ENCODE data around the gene KRT12.

The KRT12 gene

DNA sequence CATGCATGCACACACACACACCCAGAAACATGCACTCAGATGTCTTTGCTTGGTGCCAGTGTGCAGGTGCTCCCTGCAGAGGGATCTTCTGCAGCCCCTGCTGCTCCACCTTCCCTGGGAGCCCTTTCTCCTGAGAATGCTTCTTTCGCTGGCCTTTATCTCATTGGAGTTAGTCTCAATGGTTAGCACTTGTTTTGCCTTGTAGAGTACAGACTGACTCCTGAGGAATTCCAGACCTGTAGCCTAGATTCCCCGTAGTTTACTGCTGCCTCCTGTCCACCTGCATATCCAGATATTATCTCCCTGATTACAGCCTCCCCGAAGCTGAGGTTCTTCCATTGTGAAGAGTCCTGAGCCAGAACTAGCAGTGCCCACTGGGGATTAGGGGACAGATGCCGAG is 3.1 kb upstream of the KRT12 start:
- no peak for ATAC-seq
- TF ChIP-seq, protein P1, sequence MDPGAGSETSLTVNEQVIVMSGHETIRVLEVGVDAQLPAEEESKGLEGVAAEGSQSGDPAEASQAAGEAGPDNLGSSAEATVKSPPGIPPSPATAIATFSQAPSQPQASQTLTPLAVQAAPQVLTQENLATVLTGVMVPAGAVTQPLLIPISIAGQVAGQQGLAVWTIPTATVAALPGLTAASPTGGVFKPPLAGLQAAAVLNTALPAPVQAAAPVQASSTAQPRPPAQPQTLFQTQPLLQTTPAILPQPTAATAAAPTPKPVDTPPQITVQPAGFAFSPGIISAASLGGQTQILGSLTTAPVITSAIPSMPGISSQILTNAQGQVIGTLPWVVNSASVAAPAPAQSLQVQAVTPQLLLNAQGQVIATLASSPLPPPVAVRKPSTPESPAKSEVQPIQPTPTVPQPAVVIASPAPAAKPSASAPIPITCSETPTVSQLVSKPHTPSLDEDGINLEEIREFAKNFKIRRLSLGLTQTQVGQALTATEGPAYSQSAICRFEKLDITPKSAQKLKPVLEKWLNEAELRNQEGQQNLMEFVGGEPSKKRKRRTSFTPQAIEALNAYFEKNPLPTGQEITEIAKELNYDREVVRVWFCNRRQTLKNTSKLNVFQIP (CRISPR knock-in tag; IDR thresholded peaks at IDR 0.05; ENCODE audit: borderline replicate concordance, low read depth) = no peak
- TF ChIP-seq ISL1 (CRISPR knock-in tag; IDR thresholded peaks at IDR 0.05) (no peak), TOX (CRISPR knock-in tag; IDR thresholded peaks at IDR 0.05; ENCODE audit: borderline replicate concordance) (no peak), ZNF8 (CRISPR knock-in tag; IDR thresholded peaks at IDR 0.05) (no peak), ZC3H10 (CRISPR knock-in tag; IDR thresholded peaks at IDR 0.05) (no peak), SNAI2 (CRISPR knock-in tag; IDR thresholded peaks at IDR 0.05) (no peak), PPARA (CRISPR knock-in tag; IDR thresholded peaks at IDR 0.05; ENCODE audit: borderline replicate concordance) (no peak)
- TF ChIP-seq, protein P2, sequence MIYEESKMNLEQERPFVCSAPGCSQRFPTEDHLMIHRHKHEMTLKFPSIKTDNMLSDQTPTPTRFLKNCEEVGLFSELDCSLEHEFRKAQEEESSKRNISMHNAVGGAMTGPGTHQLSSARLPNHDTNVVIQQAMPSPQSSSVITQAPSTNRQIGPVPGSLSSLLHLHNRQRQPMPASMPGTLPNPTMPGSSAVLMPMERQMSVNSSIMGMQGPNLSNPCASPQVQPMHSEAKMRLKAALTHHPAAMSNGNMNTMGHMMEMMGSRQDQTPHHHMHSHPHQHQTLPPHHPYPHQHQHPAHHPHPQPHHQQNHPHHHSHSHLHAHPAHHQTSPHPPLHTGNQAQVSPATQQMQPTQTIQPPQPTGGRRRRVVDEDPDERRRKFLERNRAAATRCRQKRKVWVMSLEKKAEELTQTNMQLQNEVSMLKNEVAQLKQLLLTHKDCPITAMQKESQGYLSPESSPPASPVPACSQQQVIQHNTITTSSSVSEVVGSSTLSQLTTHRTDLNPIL (CRISPR knock-in tag; IDR thresholded peaks at IDR 0.05; ENCODE audit: low read depth) = no peak
- TF ChIP-seq, protein P3, sequence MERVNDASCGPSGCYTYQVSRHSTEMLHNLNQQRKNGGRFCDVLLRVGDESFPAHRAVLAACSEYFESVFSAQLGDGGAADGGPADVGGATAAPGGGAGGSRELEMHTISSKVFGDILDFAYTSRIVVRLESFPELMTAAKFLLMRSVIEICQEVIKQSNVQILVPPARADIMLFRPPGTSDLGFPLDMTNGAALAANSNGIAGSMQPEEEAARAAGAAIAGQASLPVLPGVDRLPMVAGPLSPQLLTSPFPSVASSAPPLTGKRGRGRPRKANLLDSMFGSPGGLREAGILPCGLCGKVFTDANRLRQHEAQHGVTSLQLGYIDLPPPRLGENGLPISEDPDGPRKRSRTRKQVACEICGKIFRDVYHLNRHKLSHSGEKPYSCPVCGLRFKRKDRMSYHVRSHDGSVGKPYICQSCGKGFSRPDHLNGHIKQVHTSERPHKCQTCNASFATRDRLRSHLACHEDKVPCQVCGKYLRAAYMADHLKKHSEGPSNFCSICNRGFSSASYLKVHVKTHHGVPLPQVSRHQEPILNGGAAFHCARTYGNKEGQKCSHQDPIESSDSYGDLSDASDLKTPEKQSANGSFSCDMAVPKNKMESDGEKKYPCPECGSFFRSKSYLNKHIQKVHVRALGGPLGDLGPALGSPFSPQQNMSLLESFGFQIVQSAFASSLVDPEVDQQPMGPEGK (CRISPR knock-in tag; IDR thresholded peaks at IDR 0.05; ENCODE audit: borderline replicate concordance) = no peak
- TF ChIP-seq, protein P4, sequence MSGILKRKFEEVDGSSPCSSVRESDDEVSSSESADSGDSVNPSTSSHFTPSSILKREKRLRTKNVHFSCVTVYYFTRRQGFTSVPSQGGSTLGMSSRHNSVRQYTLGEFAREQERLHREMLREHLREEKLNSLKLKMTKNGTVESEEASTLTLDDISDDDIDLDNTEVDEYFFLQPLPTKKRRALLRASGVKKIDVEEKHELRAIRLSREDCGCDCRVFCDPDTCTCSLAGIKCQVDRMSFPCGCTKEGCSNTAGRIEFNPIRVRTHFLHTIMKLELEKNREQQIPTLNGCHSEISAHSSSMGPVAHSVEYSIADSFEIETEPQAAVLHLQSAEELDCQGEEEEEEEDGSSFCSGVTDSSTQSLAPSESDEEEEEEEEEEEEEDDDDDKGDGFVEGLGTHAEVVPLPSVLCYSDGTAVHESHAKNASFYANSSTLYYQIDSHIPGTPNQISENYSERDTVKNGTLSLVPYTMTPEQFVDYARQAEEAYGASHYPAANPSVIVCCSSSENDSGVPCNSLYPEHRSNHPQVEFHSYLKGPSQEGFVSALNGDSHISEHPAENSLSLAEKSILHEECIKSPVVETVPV (CRISPR knock-in tag; IDR thresholded peaks at IDR 0.05) = no peak

DNA sequence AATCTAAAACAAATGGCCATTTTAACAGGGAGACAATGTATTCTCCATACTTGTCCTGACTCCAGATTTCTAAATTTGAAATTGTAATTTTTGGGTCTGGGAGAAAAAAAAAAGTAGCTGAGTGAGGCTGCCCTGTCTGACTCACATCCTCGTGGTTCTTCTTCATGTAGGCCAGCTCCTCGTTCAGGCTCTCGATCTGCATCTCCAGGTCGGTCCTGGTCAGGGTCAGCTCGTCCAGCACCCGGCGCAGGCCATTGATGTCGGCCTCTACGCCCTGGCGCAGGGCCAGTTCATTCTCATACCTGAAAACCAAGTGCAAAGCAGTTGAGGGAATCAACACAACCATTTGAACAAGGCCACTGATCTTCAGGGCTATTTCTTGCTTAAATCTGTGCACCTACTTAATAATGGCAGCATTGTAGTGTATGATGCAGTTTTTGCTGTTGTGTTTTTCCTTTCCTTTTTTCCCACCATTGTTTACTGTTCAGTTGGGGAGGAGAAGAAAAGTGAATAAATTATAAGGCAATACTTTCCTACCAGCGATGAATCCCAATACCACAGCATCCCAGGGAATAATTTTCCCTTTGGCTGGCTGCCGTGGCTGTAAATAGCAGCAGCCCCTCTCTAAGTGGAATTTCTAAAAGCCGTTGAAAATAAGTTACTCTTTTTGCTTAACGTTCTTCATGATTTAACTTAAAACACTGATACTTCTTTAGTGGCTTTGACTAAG is 2.2 kb downstream of the KRT12 start:
- TF ChIP-seq PPARA (CRISPR knock-in tag; IDR thresholded peaks at IDR 0.05; ENCODE audit: borderline replicate concordance) (no peak), CSDC2 (CRISPR knock-in tag; IDR thresholded peaks at IDR 0.05) (no peak), OSR1 (CRISPR knock-in tag; IDR thresholded peaks at IDR 0.05) (no peak), TOX (CRISPR knock-in tag; IDR thresholded peaks at IDR 0.05; ENCODE audit: borderline replicate concordance) (no peak), ZFP30 (CRISPR knock-in tag; IDR thresholded peaks at IDR 0.05) (no peak), ZFP3 (CRISPR knock-in tag; IDR thresholded peaks at IDR 0.05) (no peak), SNAI2 (CRISPR knock-in tag; IDR thresholded peaks at IDR 0.05) (no peak), GLIS3 (CRISPR knock-in tag; IDR thresholded peaks at IDR 0.05) (no peak)
- TF ChIP-seq, protein P5, sequence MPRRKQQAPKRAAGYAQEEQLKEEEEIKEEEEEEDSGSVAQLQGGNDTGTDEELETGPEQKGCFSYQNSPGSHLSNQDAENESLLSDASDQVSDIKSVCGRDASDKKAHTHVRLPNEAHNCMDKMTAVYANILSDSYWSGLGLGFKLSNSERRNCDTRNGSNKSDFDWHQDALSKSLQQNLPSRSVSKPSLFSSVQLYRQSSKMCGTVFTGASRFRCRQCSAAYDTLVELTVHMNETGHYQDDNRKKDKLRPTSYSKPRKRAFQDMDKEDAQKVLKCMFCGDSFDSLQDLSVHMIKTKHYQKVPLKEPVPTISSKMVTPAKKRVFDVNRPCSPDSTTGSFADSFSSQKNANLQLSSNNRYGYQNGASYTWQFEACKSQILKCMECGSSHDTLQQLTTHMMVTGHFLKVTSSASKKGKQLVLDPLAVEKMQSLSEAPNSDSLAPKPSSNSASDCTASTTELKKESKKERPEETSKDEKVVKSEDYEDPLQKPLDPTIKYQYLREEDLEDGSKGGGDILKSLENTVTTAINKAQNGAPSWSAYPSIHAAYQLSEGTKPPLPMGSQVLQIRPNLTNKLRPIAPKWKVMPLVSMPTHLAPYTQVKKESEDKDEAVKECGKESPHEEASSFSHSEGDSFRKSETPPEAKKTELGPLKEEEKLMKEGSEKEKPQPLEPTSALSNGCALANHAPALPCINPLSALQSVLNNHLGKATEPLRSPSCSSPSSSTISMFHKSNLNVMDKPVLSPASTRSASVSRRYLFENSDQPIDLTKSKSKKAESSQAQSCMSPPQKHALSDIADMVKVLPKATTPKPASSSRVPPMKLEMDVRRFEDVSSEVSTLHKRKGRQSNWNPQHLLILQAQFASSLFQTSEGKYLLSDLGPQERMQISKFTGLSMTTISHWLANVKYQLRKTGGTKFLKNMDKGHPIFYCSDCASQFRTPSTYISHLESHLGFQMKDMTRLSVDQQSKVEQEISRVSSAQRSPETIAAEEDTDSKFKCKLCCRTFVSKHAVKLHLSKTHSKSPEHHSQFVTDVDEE (CRISPR knock-in tag; IDR thresholded peaks at IDR 0.05) = no peak
- TF ChIP-seq, protein P2 (CRISPR knock-in tag; IDR thresholded peaks at IDR 0.05; ENCODE audit: low read depth) = no peak
- no peak for ATAC-seq

DNA sequence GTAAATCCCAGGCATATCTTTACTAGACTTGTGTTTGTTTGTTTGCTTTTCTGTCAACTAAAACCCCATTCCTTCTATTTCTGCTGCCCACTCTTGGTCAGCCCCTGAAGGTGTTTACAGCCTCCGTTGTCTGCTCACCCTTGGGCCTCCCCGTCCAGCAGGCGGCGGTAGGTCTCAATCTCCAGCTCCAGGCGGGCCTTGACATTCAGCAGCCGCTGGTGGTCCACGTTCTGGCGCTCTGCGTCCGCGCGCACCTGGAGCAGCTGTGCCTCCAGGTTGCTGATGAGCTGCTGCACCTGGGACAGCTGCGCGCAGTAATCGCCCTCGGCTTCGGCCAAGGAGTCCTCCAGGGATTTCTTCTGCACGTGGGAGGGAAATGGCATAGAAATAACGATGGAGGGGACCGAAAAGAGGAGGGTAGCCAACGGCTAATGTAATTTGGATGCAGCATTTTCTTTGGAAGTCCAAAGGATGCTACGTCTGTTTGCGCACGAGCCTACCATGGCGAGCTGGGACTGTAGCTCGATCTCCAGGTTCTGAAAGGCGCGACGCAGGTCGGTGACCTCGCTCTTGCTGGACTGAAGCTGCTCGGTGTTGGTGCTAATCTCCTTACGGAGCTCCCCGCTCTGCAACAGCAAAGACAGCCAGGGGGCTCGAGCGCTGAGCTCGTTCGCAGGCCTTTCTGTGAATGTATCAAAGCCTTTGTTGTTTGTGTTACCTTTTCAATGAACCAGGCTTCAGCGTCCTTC is 3.9 kb downstream of the KRT12 start:
- no peak for ATAC-seq

More for the DNA sequence above, 3.9 kb downstream of the KRT12 start:
- no peak for TF ChIP-seq GLIS3 (CRISPR knock-in tag; IDR thresholded peaks at IDR 0.05)
- TF ChIP-seq, protein P2 (CRISPR knock-in tag; IDR thresholded peaks at IDR 0.05; ENCODE audit: low read depth) = no peak
- TF ChIP-seq CSDC2 (CRISPR knock-in tag; IDR thresholded peaks at IDR 0.05) = no peak
- TF ChIP-seq, protein P5 (CRISPR knock-in tag; IDR thresholded peaks at IDR 0.05) = no peak
- TF ChIP-seq, protein P3 (CRISPR knock-in tag; IDR thresholded peaks at IDR 0.05; ENCODE audit: borderline replicate concordance) = no peak
- TF ChIP-seq ZNF70 (CRISPR knock-in tag; IDR thresholded peaks at IDR 0.05) = no peak

Measured in SK-N-SH treated with all-trans-retinoic acid at 6 μM for 48 hours (cell line).